RWPE1 (cell line): ENCODE results near the gene DTX3.
"Not testable (repeated sequence)": the region's sequence is repeated elsewhere in the genome, so short reads cannot be mapped to it uniquely, and the experiment has no call there.

Source experiments
- CTCF ChIA-PET: fragments of 350-600 bp; sonication (Branson Sonifier 250); formaldehyde crosslinking; extraction: SDS; loops from one replicate; lab custom pipeline; 2021; lab: Yijun Ruan, JAX
- POLR2A ChIA-PET: fragments of 400-600 bp; formaldehyde crosslinking; extraction: SDS; loops from one replicate; lab custom pipeline; 2020; ENCODE audit warnings: antibody characterized with exemption; ENCODE audit not compliant: low non-redundant PET; lab: Yijun Ruan, JAX
- DNase-seq: peaks from one replicate; pipeline ENCODE4 v3.0.0; 2012; ENCODE audit warnings: low spot score
- H3K27ac ChIP-seq: fragments of 450-650 bp; 2 replicates; pipeline ENCODE4 v1.5.1; 2017
- TF ChIP-seq, protein P1 (sequence below): fragments of 450-650 bp; conservative IDR thresholded peaks from 2 replicates; pipeline ENCODE4 v1.5.1; 2017; ENCODE audit warnings: low read depth, mild to moderate bottlenecking

The DTX3 gene

DNA sequence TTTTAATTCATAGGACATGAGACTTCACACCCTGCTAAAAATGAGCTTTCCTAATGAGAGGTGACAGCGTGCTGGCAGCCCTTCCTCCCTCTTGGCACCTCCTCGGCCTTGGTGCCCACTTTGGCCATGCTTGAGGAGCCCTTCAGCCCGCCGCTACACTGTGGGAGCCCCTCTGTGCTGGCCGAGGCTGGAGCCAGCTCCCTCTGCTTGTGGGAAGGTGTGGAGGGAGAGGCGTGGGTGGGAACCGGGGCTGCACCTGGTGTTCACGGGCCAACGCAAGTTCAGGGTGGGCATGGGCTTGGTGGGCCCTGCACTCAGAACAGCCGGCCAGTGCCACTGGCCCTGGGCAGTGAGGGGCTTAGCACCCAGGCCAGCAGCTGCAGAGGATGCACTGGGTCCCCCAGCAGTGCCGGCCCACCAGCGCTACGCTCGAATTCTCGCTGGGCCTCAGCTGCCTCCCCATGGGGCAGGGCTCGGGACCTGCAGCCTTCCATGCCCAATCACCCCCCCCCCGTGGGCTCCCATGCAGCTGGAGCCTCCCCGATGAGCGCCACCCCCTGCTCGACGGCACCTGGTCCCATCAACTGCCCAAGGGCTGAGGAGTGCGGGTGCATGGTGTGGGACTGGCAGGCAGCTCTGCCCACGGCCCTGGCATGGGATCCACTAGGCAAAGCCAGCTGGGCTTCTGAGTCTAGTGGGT lies 51.1 kb downstream of the DTX3 start:
- CTCF ChIA-PET = interaction anchor here (0.6 kb wide), 4 partner anchors 13 to 51 kb away, joined by 3 to 7 read pairs (median 4); partner anchors contain the start of genes B4GALNT1 and DTX3
- POLR2A ChIA-PET = no interaction called here
- TF ChIP-seq, protein P1, sequence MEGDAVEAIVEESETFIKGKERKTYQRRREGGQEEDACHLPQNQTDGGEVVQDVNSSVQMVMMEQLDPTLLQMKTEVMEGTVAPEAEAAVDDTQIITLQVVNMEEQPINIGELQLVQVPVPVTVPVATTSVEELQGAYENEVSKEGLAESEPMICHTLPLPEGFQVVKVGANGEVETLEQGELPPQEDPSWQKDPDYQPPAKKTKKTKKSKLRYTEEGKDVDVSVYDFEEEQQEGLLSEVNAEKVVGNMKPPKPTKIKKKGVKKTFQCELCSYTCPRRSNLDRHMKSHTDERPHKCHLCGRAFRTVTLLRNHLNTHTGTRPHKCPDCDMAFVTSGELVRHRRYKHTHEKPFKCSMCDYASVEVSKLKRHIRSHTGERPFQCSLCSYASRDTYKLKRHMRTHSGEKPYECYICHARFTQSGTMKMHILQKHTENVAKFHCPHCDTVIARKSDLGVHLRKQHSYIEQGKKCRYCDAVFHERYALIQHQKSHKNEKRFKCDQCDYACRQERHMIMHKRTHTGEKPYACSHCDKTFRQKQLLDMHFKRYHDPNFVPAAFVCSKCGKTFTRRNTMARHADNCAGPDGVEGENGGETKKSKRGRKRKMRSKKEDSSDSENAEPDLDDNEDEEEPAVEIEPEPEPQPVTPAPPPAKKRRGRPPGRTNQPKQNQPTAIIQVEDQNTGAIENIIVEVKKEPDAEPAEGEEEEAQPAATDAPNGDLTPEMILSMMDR = no peak
- H3K27ac ChIP-seq = no peak overlapping the region
- DNase-seq = no peak

DNA sequence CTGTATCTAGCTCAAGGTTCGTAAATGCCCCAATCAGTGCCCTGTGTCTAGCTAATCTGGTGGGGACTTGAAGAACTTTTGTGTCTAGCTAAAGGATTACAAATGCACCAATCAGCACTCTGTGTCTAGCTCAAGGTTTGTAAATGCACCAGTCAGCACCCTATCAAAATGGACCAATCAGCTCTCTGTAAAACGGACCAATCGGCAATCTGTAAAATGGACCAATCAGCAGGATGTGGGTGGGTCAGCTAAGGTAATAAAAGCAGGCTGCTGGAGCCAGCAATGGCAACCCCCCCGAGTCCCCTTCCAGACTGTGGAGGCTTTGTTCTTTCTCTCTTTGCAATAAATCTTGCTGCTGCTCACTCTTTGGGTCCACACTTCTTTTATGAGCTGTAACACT lies 51.8 kb downstream of the DTX3 start:
- CTCF ChIA-PET = interaction anchor here (0.7 kb wide), 3 partner anchors 16 to 198 kb away, joined by 3 read pairs; partner anchors contain the start of gene B4GALNT1
- H3K27ac ChIP-seq, DNase-seq, POLR2A ChIA-PET: not testable (repeated sequence)

DNA sequence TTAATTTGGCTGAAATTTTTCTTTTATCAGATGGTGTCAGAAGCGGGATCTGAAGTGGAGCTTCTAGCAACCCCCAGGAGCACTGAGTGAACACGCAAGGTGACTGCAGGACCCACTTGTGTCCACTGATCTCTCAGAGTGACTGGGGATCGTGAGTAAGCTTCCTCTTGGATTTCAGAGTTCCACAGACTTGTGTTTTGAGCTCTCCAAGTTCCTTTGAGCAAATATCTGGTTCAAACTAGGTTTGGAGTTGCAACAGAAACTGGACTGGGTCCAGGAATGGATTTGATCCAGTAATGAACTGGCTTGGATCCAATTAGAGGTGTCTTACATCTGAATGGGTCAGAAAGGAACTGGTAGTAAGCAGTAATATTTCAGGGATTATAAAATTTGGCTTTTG lies 53.1 kb downstream of the DTX3 start:
- peak; percentile 4 for DNase-seq
- TF ChIP-seq, protein P1 = no peak
- POLR2A ChIA-PET = interaction anchor here (0.6 kb wide), 1 partner anchor 279 kb away, joined by 4 read pairs; no protein-coding TSS in a partner anchor
- H3K27ac ChIP-seq = no peak overlapping the region; the same call in 1 of the 2 replicates
- CTCF ChIA-PET = interaction anchor here (0.7 kb wide), 1 partner anchor 11 kb away, joined by 4 read pairs; no protein-coding TSS in a partner anchor

DNA sequence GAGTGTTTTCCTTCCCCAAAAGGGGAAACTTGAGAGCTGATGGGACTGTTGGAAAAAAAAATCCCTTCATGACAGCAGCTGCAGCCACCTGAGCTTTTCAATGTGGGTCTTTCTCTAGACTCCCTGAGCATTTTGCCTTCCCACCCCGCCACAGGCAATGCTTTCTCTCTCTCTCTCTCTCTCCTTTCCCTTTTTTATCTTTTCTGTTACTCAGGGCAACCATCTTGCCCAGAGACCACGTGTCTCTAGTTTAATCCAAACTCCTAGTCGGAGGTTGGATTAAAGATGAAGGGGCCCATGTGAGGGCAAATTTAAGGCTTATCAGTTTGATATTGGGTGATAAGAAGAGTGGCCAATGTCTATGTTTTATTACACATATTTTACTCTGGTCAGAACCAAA lies 54.3 kb downstream of the DTX3 start:
- CTCF ChIA-PET = interaction anchor here (0.7 to 1.5 kb wide), 2 partner anchors 76 to 1075 kb away, joined by 3 to 5 read pairs; no protein-coding TSS in a partner anchor
- TF ChIP-seq, protein P1 = no peak
- DNase-seq = no peak
- POLR2A ChIA-PET = no interaction called here
- no peak overlapping the region for H3K27ac ChIP-seq
